HFF-Myc (cell line): ENCODE data around the gene STT3A.
A peak's percentile ranks its signal among the peaks of the same experiment; 100 is the strongest.

ENCODE experiments used
- DNase-seq: peaks from one replicate; pipeline ENCODE4 v3.0.0-alpha.2; 2011; ENCODE audit warnings: low read depth; ENCODE audit errors: extremely low read depth
- H3K4me3 ChIP-seq: replicated peaks from 2 replicates; pipeline ENCODE4 v1.5.1; 2011; ENCODE audit warnings: low read depth, mild to moderate bottlenecking, control low read depth, low read length
- TF ChIP-seq, protein P1 (sequence below): IDR thresholded peaks from 2 replicates; pipeline ENCODE4 v1.5.1; 2012; ENCODE audit warnings: mild to moderate bottlenecking, low read depth, low read length, control low read depth; ENCODE audit errors: missing control alignments

The STT3A gene

DNA sequence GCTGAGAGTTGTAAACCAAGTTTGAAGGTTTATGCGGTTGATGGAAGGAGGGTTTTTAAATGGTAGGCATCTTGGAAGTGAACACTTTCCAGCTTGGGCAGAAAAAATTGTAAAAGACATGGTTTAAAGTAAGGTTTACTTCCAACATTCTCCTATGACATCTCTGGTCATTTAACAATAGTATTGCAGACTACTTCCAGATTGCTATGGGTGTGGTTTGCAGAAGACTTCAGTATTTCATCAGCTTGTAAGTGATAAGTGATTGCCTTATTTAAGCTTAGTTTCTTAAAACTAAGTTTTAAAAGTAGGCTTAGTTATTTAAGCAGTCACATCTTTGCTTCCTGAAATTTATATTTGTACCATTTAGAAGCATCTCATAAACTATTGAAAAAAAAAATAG is 7.2 kb upstream of the STT3A start:
- TF ChIP-seq, protein P1, sequence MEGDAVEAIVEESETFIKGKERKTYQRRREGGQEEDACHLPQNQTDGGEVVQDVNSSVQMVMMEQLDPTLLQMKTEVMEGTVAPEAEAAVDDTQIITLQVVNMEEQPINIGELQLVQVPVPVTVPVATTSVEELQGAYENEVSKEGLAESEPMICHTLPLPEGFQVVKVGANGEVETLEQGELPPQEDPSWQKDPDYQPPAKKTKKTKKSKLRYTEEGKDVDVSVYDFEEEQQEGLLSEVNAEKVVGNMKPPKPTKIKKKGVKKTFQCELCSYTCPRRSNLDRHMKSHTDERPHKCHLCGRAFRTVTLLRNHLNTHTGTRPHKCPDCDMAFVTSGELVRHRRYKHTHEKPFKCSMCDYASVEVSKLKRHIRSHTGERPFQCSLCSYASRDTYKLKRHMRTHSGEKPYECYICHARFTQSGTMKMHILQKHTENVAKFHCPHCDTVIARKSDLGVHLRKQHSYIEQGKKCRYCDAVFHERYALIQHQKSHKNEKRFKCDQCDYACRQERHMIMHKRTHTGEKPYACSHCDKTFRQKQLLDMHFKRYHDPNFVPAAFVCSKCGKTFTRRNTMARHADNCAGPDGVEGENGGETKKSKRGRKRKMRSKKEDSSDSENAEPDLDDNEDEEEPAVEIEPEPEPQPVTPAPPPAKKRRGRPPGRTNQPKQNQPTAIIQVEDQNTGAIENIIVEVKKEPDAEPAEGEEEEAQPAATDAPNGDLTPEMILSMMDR, result no peak
- no peak overlapping the region for H3K4me3 ChIP-seq
- DNase-seq, result no peak

DNA sequence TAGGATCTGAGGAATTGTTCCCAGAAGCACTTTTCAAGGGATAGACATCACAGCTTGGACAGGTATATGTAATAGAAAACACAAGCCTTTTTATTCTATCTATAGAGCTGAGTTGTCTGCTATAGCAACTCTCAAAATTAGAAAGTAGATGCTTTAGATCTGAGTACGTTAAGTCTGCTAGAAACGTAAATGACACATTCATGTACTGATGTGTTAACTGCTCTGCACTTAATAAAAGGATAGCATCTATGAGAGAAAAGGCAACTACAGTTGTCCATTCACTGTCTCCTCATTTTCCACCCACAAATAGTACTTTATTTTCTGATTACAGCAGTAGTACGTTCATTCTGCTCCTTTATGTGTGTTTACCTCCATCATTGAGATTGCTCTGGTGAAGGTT is 6.0 kb upstream of the STT3A start:
- DNase-seq, result no peak
- H3K4me3 ChIP-seq, result no peak overlapping the region
- TF ChIP-seq, protein P1, result no peak

DNA sequence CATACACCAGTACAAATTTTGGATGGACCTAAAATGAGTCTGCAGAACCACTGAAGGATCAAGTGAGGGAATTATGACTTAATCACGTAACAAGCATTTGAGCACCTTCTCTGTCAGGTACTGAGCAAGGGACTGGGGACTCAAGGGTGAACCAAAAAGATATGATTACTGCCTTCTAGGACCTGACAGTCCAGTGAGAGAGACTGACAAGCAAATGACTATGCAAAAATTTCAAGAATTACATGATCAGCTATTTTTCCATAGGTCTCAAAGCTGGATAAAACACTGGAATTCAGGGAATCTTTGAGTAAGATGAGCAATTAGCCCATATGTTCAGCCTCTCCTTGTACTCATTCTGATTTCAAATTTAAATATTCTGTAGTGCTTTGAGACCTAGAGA is 5.2 kb upstream of the STT3A start:
- TF ChIP-seq, protein P1, result no peak
- H3K4me3 ChIP-seq, result no peak overlapping the region
- DNase-seq, result no peak

DNA sequence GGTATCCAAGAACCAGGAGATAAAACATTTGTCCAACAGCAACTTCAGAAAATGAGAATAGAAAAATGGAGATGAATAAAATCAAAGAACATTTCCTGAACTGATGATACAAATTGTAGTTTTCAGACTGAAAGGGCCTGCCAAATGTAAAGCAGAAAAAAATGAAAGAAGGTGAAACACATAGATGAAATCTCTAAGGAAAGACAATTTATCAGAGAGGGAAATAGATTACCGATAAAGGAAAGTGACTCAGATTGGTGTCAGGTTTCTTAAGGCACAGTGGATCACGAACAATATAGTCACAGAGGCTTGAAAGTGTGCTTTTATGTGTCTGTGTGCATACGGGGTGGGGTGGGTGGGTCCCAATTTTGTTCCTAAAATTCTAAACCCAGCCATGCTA is 4.1 kb upstream of the STT3A start:
- no peak for DNase-seq
- TF ChIP-seq, protein P1, result no peak
- no peak overlapping the region for H3K4me3 ChIP-seq

DNA sequence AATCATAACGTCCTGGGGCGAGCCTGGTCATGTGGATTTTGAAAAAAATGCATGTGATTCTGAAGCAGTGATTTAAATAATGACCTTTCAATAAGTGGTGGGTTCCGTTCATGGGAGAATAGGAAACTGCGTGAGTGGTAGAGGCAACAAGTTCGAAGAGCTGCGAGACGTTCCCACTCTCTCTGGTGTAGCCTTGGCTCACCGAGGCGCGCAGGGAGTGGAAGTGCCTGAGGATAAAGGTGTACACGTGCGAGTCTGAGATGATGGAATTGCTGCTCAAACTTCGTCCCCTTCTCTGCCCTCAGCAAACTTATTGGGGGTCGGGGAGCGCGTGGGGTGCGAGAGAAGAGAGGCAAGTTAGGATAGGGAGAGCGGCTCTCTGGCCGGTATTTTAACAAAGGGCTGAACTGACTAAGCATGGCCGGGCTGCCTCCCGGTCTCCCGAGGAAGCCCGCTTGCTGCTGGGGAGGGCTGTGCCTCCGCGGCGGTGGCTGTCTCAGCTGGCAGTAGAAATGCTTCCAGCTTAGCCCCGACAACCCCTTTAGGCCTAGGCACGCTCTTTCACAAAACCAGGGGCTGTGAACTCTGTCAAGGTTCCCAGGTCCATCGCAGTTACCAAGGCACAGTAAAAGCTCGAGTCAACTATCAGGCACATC is 875 bp upstream of the STT3A start:
- TF ChIP-seq, protein P1, result no peak
- peak overlapping the region; percentile 76 for H3K4me3 ChIP-seq
- no peak for DNase-seq

DNA sequence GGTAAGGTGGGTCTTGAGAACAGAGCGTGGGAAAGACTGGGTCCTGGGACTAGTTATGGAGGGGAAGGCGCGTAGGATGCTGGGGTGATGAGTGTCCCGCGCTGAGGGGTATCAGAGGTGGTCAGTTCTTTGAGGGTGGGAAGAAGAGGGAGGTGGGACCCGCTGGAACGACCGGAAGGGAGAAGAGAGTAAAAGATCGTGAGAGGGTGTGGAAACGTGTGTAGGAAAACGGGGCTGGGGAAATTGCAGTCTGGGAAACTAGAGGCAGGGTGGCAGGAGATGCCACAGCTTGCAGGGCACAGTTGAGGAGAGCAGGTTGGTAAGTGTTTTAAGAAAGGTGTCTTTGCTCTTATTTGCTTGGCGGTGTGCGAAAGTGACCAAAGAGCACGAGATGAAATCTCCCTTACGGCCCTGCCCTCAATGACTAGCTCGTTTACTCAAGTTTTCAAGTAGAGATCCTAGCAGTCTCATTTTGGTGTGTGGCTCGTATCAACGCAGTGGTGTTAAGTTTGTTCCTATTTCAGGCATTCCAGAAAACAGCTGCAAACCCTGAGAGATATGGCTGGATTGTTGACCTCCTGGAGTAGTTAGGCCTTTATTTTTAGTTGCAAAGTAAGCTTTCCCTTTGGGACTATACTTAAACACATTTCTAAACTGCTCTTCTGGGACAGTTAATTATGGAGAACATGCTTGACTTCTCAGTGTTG is 615 bp downstream of the STT3A start:
- TF ChIP-seq, protein P1, result no peak
- DNase-seq, result no peak

More for the DNA sequence above, 615 bp downstream of the STT3A start:
- H3K4me3 ChIP-seq, result peak overlapping the region; percentile 76
